22Rv1 (cell line): ENCODE results near the gene UROD.
"Not testable (repeated sequence)": the region's sequence is repeated elsewhere in the genome, so short reads cannot be mapped to it uniquely, and the experiment has no call there.

Source experiments
- H3K27ac ChIP-seq: fragments of 450-650 bp; 2 replicates; pipeline ENCODE4 v1.5.1; 2017
- ZFX ChIP-seq: fragments of 450-650 bp; IDR thresholded peaks from 2 replicates; pipeline ENCODE4 v1.6.1; 2017; ENCODE audit warnings: antibody characterized with exemption, borderline replicate concordance
- TF ChIP-seq, protein P1 (sequence below): fragments of 450-650 bp; IDR thresholded peaks from 2 replicates; pipeline ENCODE4 v1.5.1; 2017; ENCODE audit warnings: mild to moderate bottlenecking

The UROD gene

DNA sequence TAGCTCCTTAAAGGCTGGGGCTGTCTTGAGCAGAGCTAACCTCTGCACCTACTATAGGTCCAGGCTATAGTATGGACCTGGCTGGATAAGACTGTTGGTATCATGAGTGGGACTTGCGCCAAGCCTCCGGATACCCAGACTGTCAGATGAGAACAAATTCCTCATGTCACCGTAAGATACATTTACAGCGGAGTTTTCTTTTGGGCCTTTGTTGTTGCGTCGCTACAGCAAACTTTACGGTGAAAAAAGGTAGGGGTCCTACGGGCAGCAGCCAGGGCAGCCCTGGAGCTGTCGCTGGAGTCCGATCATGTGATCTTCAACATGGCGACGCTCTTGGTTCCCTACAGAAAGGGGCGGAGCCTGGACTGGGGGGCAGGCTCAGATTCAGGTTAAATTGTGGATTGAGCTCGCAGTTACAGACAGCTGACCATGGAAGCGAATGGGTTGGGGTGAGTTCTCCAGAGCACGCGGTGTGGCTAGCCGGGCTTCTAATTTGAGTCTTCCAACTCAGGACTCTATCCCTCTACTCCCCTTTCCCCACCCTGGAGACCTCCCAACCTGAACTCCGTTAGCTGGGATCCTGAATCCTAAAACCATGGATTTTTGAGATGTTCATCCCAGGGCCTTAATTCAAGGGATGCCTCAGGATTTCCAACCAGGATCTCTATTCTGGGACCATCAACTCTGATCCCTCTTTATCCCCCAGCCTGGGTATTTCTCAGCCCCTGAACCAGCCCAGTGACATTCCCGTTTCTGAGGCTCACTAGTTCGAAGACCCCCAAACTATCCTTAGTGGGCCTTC, at the start of gene UROD:
Gene UROD, plus strand, starts transcription at position 418 of the 802 bp plus-strand sequence. Its CDS starts 12 bp downstream, at position 430.
- no peak for TF ChIP-seq ZFX
- TF ChIP-seq, protein P1, sequence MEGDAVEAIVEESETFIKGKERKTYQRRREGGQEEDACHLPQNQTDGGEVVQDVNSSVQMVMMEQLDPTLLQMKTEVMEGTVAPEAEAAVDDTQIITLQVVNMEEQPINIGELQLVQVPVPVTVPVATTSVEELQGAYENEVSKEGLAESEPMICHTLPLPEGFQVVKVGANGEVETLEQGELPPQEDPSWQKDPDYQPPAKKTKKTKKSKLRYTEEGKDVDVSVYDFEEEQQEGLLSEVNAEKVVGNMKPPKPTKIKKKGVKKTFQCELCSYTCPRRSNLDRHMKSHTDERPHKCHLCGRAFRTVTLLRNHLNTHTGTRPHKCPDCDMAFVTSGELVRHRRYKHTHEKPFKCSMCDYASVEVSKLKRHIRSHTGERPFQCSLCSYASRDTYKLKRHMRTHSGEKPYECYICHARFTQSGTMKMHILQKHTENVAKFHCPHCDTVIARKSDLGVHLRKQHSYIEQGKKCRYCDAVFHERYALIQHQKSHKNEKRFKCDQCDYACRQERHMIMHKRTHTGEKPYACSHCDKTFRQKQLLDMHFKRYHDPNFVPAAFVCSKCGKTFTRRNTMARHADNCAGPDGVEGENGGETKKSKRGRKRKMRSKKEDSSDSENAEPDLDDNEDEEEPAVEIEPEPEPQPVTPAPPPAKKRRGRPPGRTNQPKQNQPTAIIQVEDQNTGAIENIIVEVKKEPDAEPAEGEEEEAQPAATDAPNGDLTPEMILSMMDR = no peak

DNA sequence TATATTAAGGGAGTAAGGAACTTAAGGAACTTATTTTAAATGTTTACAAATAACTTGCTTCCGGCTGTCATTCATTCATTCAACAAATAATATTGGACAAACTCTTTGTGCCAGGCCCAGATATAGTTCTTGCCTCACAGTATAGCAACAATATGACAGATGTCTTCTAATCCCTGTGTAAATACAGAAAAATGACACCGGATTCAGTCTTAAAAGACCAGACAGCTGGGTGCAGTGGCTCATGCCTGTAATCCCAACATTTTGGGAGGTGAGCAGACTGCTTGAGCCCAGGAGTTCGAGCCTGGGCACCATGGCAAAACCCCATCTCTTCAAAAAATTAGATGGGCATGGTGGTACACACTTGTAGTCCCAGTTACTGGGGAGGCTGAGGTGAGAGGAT, 49.3 kb upstream of the UROD start:
- no peak for TF ChIP-seq ZFX
- TF ChIP-seq, protein P1 = no peak
- no peak overlapping the region for H3K27ac ChIP-seq

More for the DNA sequence above, at the start of gene UROD:
- peak within 1 kb of the TSS; percentile 87 for H3K27ac ChIP-seq

DNA sequence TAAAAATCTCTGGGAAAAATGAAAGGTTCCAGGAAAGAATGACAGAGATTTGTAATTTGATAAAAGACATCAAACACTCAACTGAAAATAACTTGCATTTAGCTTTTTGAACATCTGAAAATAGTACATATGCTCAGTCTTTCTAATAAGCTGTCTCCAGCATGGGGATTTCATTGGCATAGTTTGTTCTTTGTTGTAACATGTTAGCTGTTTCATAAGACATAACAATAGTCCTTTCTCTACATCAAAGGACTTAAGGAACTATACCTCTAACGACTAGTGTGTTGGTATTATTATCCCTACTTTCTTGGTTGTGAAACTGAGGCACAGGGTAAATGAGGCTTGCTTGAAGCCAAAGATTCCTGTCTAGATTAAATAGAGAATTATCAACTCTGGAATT, 47.7 kb upstream of the UROD start:
- H3K27ac ChIP-seq = no peak overlapping the region
- TF ChIP-seq ZFX = no peak
- TF ChIP-seq, protein P1 = no peak

DNA sequence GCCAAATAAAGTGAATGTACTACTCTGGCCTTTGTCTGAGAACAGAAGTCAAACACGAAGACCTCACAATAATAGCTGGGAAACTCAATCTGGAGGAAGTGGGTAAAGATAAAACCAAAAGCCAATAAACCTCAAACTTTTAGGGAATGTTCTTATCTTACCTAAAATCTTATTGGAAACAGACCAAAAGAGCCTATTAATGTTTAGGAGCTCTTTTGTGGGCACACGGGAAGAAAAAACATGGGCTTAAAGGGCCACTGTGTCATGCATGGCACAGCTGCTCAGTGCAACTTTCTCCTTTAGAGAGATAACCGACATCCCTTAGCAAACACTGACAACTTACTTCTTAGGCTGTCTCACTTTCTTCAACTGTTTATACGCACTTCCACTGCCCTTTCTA, 41.7 kb upstream of the UROD start:
- H3K27ac ChIP-seq = no peak overlapping the region
- TF ChIP-seq ZFX = no peak
- TF ChIP-seq, protein P1 = no peak

DNA sequence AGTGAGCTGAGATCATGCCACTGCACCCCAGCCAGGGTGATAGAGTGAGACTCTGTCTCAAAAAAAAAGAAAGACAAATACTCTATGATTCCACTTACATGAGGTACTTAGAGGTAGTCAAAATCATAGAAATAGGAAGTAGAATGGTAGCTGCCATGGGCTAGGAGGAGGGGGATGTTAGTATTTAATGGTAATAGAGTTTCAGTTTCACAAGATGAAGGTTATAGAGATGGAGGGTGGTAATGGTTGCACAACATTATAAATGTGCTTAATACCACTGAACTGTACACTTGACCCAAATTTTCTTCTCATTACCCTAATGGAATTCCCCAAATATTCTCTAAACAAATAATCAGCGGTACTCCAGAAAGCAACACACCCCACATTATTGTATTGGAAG, 38.4 kb upstream of the UROD start:
- no peak for TF ChIP-seq ZFX
- no peak overlapping the region for H3K27ac ChIP-seq

DNA sequence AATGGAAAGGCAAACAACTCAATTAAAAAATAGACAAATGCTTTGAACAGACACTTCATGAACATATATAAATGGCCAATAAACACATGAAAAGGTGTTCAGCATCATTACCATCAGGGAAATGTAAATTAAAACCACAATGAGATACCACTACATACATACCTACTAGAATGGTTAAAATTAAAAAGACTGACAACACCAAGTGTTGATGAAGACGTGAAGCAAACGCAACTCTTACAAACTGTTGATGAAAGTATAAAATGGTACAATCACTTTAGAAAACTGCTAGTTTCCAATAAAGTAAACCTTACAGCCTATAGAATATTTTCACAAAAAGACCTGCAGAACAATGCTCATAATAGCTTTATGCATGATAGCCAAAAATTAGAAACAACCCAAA, 35.8 kb upstream of the UROD start:
- TF ChIP-seq ZFX = no peak
- TF ChIP-seq, protein P1 = no peak
- H3K27ac ChIP-seq = no peak overlapping the region

DNA sequence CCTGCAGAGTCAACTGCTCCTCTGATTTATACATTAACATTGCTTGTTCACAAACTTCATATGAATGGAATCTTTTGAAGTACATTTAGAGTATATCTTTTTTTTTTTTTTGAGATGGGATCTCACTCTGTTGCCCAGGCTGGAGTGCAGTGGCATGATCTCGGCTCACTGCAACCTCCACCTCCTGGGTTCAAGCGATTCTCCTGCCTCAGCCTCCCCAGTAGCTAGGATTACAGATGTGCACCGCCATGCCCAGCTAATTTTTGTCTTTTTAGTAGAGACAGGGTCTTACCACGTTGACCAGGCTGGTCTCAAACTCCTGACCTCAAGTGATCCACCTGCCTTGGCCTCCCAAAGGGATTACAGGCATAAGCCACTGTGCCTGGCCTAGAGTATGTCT, 34.7 kb upstream of the UROD start:
- H3K27ac ChIP-seq = not testable (repeated sequence)

DNA sequence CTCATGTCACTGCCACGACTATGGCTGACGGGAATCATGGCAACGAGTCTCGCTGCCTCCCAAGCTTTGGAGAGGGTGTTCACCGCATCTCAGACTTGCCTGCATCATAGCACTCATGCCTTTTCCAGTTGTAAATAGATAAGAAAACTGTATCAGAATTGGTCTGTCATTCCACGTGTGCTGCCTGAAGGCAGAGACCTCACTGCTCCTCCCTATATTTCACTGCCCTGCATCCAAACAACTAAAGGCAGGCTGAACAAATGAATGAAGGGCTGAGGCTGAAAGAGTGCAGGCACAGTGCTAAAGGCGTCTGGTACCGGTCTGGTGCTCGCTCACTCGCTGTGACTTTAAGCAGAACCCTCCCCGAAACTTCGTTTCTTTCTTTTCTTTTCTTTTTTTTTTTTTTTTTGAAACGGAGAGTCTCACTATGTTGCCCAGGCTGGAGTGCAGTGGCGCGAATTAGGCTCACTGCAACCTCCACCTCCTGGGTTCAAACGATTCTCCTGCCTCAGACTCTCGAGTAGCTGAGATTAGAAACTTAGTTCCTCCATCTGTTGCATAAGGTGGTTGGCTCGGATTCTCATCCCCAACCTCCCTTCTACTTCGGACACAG, 26.2 kb upstream of the UROD start:
- TF ChIP-seq, protein P1 = no peak
- TF ChIP-seq ZFX = no peak
- peak overlapping the region; percentile 80 for H3K27ac ChIP-seq
